22Rv1 (cell line): Measurements from ENCODE around the gene ANKRA2.

Source experiments
- H3K27ac ChIP-seq: fragments of 450-650 bp; 2 replicates; pipeline ENCODE4 v1.5.1; 2017
- ZFX ChIP-seq: fragments of 450-650 bp; IDR thresholded peaks from 2 replicates; pipeline ENCODE4 v1.6.1; 2017; ENCODE audit warnings: antibody characterized with exemption, borderline replicate concordance
- TF ChIP-seq, protein P1 (sequence below): fragments of 450-650 bp; IDR thresholded peaks from 2 replicates; pipeline ENCODE4 v1.5.1; 2017; ENCODE audit warnings: mild to moderate bottlenecking

ANKRA2 gene, protein sequence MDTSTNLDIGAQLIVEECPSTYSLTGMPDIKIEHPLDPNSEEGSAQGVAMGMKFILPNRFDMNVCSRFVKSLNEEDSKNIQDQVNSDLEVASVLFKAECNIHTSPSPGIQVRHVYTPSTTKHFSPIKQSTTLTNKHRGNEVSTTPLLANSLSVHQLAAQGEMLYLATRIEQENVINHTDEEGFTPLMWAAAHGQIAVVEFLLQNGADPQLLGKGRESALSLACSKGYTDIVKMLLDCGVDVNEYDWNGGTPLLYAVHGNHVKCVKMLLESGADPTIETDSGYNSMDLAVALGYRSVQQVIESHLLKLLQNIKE

DNA sequence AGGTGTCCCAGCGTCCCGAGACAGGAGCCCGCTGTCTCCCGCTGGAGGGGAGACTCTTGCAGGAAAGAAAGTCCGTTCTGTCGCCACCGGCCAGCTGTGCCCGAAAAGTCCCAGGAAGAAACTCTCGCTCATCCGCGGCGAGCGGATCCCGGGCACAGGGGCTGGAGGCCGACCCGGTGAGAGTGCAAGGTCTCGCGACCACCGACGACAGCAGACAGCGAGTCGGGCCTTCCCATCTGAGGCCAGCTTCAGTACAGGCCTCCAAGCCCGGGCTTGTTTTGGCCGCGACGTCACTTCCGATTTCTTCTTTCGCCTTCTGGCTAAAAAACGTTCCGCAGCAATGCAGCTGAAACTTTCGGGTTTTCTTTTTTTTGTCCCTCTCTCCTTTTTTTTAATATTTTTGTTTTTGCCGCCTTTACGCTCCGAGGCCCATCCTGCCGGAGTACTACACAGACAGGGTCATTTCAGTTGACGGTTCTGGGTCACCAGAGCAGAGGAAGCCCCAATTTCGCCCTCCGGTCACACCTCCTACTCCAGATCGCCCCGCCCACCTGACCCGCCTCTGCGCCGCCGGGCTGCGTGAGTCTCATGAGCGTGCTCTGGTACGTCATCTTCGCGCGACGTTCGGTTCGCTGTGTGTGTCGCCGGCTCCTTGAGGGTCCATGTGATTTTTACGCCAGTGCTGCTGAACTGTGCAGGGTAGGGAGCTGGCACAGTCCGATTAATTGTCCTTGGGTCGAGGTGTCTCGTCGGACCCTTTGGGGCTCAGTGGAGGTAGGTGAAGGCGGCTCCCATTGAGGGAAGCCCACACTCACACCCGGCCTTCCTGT lies at the start of gene ANKRA2, which contains the start of gene UTP15:
ANKRA2 (minus strand) TSS at position 501 of the 830 bp plus-strand sequence. CDS start 2,758 bp downstream, outside the sequence.
UTP15 (plus strand) TSS at position 605 of the 830 bp plus-strand sequence. CDS start 1,602 bp downstream, outside the sequence.
- peak within 1 kb of the TSS; percentile 68 for H3K27ac ChIP-seq
- TF ChIP-seq, protein P1, sequence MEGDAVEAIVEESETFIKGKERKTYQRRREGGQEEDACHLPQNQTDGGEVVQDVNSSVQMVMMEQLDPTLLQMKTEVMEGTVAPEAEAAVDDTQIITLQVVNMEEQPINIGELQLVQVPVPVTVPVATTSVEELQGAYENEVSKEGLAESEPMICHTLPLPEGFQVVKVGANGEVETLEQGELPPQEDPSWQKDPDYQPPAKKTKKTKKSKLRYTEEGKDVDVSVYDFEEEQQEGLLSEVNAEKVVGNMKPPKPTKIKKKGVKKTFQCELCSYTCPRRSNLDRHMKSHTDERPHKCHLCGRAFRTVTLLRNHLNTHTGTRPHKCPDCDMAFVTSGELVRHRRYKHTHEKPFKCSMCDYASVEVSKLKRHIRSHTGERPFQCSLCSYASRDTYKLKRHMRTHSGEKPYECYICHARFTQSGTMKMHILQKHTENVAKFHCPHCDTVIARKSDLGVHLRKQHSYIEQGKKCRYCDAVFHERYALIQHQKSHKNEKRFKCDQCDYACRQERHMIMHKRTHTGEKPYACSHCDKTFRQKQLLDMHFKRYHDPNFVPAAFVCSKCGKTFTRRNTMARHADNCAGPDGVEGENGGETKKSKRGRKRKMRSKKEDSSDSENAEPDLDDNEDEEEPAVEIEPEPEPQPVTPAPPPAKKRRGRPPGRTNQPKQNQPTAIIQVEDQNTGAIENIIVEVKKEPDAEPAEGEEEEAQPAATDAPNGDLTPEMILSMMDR, result no peak
- no peak for TF ChIP-seq ZFX

DNA sequence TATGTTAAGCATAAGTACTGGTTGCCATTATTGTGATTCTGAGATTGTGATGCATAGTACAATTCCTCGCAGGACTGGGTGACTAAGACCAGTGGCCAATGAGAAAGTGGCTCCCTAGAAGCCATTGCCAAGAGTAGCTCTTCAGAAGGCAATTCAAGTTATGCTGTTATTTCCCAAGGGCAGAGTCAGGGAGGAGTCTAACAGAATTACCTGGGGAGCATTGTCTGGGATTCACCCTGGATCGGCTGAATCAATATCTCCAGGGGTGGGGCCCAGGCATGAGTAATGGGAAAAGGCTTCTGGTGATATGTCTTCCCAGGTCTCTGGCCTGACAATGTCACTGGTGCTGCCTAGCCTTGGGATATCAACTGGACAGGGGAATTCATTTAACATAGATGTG lies 49.6 kb upstream of the ANKRA2 start:
- TF ChIP-seq, protein P1, result no peak
- TF ChIP-seq ZFX, result no peak
- no peak overlapping the region for H3K27ac ChIP-seq

DNA sequence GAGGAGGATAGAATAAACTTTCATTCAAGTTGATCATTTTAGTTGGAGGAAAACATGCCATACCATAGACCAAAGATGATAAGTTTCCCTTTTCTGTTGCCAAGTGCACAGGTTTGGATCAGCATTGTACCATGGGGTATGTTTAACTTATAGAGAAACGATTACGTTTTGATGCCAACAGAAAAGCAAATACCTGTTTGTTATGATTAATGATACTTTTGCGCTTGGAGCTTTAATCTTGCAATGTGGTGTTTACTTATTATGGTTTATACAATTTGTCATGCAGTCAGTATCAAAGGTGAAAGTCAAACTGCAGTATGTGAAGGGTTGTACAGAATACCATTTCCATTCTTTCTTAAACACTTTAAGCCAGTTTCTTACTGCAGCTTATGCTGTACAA lies 47.4 kb upstream of the ANKRA2 start:
- H3K27ac ChIP-seq, result no peak overlapping the region
- no peak for TF ChIP-seq ZFX
- TF ChIP-seq, protein P1, result no peak

DNA sequence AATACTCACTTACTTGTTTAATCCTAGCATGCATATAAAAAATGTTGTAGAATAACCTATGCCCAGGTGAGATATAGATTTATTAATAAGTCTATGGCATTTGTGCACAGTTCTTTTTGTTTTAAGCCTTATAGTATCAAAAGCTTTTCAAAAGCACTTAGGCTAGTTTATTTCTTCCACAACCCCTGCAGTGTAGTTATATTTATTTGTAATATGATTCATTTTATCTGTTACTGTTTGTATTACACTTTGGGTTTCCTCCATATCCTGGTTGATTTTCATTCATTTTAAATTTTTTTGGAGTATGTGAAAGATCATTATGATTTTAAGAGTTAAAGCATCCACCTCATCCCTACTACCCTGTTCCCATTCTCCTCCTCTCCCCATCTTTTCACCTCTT lies 41.8 kb upstream of the ANKRA2 start:
- H3K27ac ChIP-seq, result peak overlapping the region; percentile 52
- TF ChIP-seq, protein P1, result no peak
- no peak for TF ChIP-seq ZFX

DNA sequence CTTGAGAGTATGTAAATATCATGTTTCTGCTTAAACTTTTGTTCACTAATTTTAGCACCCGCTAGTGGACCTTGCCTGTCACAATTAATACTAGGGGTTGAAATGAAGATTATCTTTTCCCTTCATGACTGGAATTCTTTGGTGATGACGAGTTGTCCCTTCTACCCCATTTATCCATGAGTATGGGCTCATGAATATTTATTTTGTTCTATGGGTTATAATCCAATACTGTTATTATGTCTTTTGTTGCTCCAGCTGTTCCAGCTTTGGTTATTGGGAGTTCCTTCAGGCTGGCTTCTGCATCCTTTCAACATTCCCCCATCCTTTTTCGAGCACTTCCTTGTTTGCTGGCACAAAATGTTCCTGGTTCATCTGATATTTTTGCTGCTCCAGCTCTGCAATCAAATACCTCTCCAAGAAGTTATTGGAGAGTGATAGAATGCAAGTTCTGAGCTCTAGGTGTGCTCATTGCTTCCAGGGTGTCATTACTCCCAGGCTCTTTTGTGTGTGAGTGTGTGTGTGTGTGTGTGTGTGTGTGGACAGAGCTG lies 40.8 kb upstream of the ANKRA2 start:
- TF ChIP-seq, protein P1, result no peak
- no peak for TF ChIP-seq ZFX
- peak overlapping the region; percentile 52 for H3K27ac ChIP-seq

DNA sequence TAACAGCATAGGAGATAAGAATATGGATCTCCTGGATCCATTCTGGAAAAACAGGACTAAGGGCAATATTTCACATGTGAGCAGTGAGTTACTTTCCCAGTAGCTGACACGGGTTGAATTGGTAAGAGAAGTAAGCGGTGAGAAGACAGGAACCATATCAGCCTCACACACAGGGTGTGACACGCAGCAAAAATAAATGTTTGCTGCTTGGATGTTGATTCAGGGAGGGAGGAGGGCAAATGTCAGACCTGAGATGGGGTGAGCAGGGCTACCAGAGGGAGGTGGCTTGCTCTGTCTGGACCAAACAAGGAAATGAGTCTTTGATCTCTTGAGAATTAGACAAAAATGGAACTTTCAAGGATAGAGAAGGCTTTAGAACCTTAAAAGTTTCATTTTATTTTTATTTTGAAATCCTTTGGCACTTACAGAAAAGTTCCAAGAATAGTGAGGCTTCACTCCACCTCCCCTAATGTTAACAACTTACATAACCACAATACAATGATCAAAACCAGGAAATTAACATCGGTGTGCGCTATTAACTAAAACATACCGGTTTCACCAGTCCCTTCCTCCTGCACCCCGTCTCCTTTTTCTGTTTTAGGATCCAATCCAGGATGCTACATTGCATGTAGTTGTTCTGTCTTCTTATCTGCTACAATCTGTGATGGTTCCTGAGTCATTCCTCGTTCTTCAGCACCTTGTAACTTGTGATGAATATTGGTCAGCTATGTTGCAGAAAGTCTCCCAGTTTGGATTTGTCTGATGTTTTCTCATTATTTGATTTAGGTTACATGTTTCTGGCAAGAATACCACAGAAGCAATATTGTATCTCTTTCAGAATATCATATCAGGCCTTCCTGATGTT lies 40.0 kb upstream of the ANKRA2 start:
- H3K27ac ChIP-seq, result peak overlapping the region; percentile 52
- TF ChIP-seq, protein P1, result no peak
- TF ChIP-seq ZFX, result no peak
